HL-60 (cell line): ENCODE results near the gene EPN3.

Experiments
- DNase-seq, 2 experiments: peaks; one replicate each; pipeline ENCODE4 v3.0.0-alpha.2; 2010 to 2020; ENCODE audit warnings: low read depth in 1 of 2, low spot score in 1 of 2
- H3K27ac ChIP-seq: fragments of 250-450 bp; sonication (Bioruptor Pico); replicated peaks from 2 replicates; pipeline ENCODE4 v1.5.1; 2020; ENCODE audit warnings: mild to moderate bottlenecking, moderate library complexity
- H3K27me3 ChIP-seq: fragments of 250-450 bp; sonication (Bioruptor Pico); 2 replicates; pipeline ENCODE4 v1.5.1; 2021; ENCODE audit warnings: mild to moderate bottlenecking, moderate library complexity; ENCODE audit not compliant: insufficient read depth, poor library complexity, severe bottlenecking
- H3K4me3 ChIP-seq: replicated peaks from 2 replicates; pipeline ENCODE4 v1.5.1; 2011; ENCODE audit warnings: mild to moderate bottlenecking, control low read depth, low read length; ENCODE audit not compliant: insufficient read depth
- CTCF ChIP-seq: IDR thresholded peaks from one replicate; pipeline ENCODE4 v1.5.1; 2011; ENCODE audit warnings: low read length, control low read depth, inconsistent platforms; ENCODE audit not compliant: insufficient read depth
- GABPA ChIP-seq: IDR thresholded peaks from 2 replicates; pipeline ENCODE4 v1.6.1; 2012; ENCODE audit warnings: low read depth
- POLR2AphosphoS5 ChIP-seq: IDR thresholded peaks from 2 replicates; pipeline ENCODE4 v1.6.1; 2012; ENCODE audit warnings: low read depth
- SPI1 ChIP-seq: IDR thresholded peaks from 2 replicates; pipeline ENCODE4 v1.6.1; 2012; ENCODE audit warnings: low read depth, mild to moderate bottlenecking, borderline replicate concordance
- TF ChIP-seq, protein P1 (sequence below): IDR thresholded peaks from 2 replicates; pipeline ENCODE4 v1.6.1; 2012; ENCODE audit warnings: low read depth; ENCODE audit not compliant: insufficient replicate concordance

EPN3 gene

GRCh38 chr17:50498021-50498874 lies 34.3 kb upstream of the EPN3 start:
- DNase-seq, result no peak
- no peak overlapping the region for H3K27ac ChIP-seq
- no peak for TF ChIP-seq SPI1
- no peak for TF ChIP-seq POLR2AphosphoS5
- TF ChIP-seq GABPA, result no peak
- TF ChIP-seq CTCF, result no peak
- TF ChIP-seq, protein P1, sequence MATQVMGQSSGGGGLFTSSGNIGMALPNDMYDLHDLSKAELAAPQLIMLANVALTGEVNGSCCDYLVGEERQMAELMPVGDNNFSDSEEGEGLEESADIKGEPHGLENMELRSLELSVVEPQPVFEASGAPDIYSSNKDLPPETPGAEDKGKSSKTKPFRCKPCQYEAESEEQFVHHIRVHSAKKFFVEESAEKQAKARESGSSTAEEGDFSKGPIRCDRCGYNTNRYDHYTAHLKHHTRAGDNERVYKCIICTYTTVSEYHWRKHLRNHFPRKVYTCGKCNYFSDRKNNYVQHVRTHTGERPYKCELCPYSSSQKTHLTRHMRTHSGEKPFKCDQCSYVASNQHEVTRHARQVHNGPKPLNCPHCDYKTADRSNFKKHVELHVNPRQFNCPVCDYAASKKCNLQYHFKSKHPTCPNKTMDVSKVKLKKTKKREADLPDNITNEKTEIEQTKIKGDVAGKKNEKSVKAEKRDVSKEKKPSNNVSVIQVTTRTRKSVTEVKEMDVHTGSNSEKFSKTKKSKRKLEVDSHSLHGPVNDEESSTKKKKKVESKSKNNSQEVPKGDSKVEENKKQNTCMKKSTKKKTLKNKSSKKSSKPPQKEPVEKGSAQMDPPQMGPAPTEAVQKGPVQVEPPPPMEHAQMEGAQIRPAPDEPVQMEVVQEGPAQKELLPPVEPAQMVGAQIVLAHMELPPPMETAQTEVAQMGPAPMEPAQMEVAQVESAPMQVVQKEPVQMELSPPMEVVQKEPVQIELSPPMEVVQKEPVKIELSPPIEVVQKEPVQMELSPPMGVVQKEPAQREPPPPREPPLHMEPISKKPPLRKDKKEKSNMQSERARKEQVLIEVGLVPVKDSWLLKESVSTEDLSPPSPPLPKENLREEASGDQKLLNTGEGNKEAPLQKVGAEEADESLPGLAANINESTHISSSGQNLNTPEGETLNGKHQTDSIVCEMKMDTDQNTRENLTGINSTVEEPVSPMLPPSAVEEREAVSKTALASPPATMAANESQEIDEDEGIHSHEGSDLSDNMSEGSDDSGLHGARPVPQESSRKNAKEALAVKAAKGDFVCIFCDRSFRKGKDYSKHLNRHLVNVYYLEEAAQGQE, result no peak
- H3K4me3 ChIP-seq, result no peak overlapping the region
- H3K27me3 ChIP-seq, result no peaks in the 10 kb centered on the region

GRCh38 chr17:50499270-50499669 lies 33.3 kb upstream of the EPN3 start:
- Histone ChIP-seq H3K4me3 (no peak overlapping the region), H3K27me3 (no peaks in the 10 kb centered on the region), H3K27ac (no peak overlapping the region)
- TF ChIP-seq SPI1 (no peak), POLR2AphosphoS5 (no peak), CTCF (no peak), GABPA (no peak)
- TF ChIP-seq, protein P1, result no peak
- DNase-seq, result no peak

GRCh38 chr17:50499721-50500120 lies 32.8 kb upstream of the EPN3 start:
- no peak for DNase-seq
- H3K4me3 ChIP-seq, result no peak overlapping the region
- no peaks in the 10 kb centered on the region for H3K27me3 ChIP-seq
- no peak overlapping the region for H3K27ac ChIP-seq
- TF ChIP-seq CTCF (no peak), GABPA (no peak), POLR2AphosphoS5 (no peak), SPI1 (no peak)
- TF ChIP-seq, protein P1, result no peak
